Esophagus squamous epithelium (tissue), 4 donors: Measurements from ENCODE around the gene MSH3.

Experiments
- POLR2A ChIP-seq, 4 donors: fragments of 450-650 bp; IDR thresholded peaks; one replicate each; pipeline ENCODE4 v1.6.1; 2017; ENCODE audit warnings: antibody characterized with exemption in 4 of 4, mild to moderate bottlenecking in 4 of 4, moderate library complexity in 3 of 4
- TF ChIP-seq, protein P1 (sequence below), 6 experiments: fragments of 450-650 bp in 4 of 6; fragments of 200-600 bp in 2 of 6; sonication (generic) in 2 of 6; IDR thresholded peaks; one replicate each; pipeline ENCODE4 v1.5.1; 2016 to 2019; ENCODE audit warnings: antibody characterized with exemption in 6 of 6, mild to moderate bottlenecking in 4 of 6, moderate library complexity in 4 of 6

DNA sequence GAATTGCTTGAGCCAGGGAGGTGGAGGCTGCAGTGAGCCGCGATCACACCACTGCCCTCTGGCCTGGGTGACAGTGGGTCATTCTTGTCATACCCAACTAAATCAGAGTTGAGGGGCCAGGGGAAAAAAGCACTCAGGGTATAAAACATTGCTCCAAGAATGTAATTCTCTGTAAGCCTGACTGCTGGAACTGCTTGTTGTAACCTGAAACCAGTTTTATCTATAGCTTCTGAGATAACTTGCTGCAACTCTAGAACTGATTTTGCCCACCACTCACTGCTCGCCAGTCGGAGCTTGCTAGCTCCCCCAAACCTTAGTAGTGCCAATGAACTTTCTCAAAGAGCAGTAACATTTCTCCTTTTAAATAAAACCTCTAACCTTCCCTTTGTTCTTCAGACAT lies 9.6 kb upstream of the MSH3 start:
- TF ChIP-seq POLR2A (IDR thresholded peaks at IDR 0.05) = no peak
- TF ChIP-seq, protein P1, sequence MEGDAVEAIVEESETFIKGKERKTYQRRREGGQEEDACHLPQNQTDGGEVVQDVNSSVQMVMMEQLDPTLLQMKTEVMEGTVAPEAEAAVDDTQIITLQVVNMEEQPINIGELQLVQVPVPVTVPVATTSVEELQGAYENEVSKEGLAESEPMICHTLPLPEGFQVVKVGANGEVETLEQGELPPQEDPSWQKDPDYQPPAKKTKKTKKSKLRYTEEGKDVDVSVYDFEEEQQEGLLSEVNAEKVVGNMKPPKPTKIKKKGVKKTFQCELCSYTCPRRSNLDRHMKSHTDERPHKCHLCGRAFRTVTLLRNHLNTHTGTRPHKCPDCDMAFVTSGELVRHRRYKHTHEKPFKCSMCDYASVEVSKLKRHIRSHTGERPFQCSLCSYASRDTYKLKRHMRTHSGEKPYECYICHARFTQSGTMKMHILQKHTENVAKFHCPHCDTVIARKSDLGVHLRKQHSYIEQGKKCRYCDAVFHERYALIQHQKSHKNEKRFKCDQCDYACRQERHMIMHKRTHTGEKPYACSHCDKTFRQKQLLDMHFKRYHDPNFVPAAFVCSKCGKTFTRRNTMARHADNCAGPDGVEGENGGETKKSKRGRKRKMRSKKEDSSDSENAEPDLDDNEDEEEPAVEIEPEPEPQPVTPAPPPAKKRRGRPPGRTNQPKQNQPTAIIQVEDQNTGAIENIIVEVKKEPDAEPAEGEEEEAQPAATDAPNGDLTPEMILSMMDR (IDR thresholded peaks at IDR 0.05) = no peak
